Activated gamma-delta T cell treated with Interleukin-2 at 50 U/mL for 16 hours (primary cell): ENCODE results near the gene CLGN.

Experiments used
- DNase-seq: peaks from one replicate; pipeline ENCODE4 v3.0.0-alpha.2; 2020

Gene CLGN

GRCh38 chr4:140373328-140374129, 53.9 kb downstream of the CLGN start, which contains the start of gene SCOC:
Gene SCOC, plus strand, starts transcription at chr4:140373646. Its CDS starts 5,525 bp downstream, at chr4:140379171.
- peak; percentile 96 for DNase-seq

GRCh38 chr4:140372751-140373327, 54.6 kb downstream of the CLGN start:
- DNase-seq, result peak; percentile 30

- DNase-seq, result no peak
Measured at GRCh38 chr4:140368686-140369085, 58.8 kb downstream of the CLGN start.

GRCh38 chr4:140367738-140368137, 59.7 kb downstream of the CLGN start:
- no peak for DNase-seq

- no peak for DNase-seq
Measured at GRCh38 chr4:140363558-140363957, 63.9 kb downstream of the CLGN start.

GRCh38 chr4:140363051-140363450, 64.4 kb downstream of the CLGN start:
- DNase-seq, result no peak

- no peak for DNase-seq
Measured at GRCh38 chr4:140361099-140361498, 66.3 kb downstream of the CLGN start.

GRCh38 chr4:140359562-140360427, 67.7 kb downstream of the CLGN start:
- peak; percentile 78 for DNase-seq

- DNase-seq, result no peak
Measured at GRCh38 chr4:140358281-140358680, 69.2 kb downstream of the CLGN start.

- DNase-seq, result no peak
Measured at GRCh38 chr4:140357868-140358267, 69.6 kb downstream of the CLGN start.

- DNase-seq, result no peak
Measured at GRCh38 chr4:140355288-140355687, 72.2 kb downstream of the CLGN start.

GRCh38 chr4:140353786-140354185, 73.7 kb downstream of the CLGN start:
- no peak for DNase-seq

GRCh38 chr4:140351093-140352075, 76.1 kb downstream of the CLGN start:
- no peak for DNase-seq

- DNase-seq, result no peak
Measured at GRCh38 chr4:140349816-140350215, 77.6 kb downstream of the CLGN start.

GRCh38 chr4:140346136-140346535, 81.3 kb downstream of the CLGN start:
- no peak for DNase-seq

GRCh38 chr4:140344621-140345020, 82.8 kb downstream of the CLGN start:
- no peak for DNase-seq

- no peak for DNase-seq
Measured at GRCh38 chr4:140344101-140344500, 83.3 kb downstream of the CLGN start.

GRCh38 chr4:140343303-140343702, 84.1 kb downstream of the CLGN start:
- no peak for DNase-seq

GRCh38 chr4:140342620-140343019, 84.8 kb downstream of the CLGN start:
- no peak for DNase-seq
